ENCODE results near the gene RAP1A.

DNA sequence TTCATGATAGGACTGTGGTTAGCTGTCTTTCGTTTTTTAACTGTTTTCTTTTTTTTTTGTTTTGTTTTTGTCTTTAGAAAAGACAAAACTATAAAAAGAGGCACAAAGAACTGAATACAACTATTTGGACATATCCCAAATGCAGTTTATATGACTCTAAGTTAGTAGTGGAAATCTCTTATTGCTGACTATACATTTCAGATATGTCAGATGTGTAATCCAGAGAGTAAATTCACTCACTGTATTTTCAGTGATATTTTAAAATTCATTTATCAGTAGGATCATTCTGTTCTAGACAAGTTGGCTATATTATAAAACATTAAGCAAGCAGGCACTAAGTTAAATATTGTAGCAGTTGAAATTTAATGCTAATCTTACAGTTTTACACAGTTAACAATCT lies 5.7 kb downstream of the RAP1A start:
- TF ChIP-seq, protein P1, sequence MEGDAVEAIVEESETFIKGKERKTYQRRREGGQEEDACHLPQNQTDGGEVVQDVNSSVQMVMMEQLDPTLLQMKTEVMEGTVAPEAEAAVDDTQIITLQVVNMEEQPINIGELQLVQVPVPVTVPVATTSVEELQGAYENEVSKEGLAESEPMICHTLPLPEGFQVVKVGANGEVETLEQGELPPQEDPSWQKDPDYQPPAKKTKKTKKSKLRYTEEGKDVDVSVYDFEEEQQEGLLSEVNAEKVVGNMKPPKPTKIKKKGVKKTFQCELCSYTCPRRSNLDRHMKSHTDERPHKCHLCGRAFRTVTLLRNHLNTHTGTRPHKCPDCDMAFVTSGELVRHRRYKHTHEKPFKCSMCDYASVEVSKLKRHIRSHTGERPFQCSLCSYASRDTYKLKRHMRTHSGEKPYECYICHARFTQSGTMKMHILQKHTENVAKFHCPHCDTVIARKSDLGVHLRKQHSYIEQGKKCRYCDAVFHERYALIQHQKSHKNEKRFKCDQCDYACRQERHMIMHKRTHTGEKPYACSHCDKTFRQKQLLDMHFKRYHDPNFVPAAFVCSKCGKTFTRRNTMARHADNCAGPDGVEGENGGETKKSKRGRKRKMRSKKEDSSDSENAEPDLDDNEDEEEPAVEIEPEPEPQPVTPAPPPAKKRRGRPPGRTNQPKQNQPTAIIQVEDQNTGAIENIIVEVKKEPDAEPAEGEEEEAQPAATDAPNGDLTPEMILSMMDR (conservative IDR thresholded peaks at IDR 0.05; ENCODE audit: low read depth, low read length) = no peak
- no peak for TF ChIP-seq EZH2 (IDR thresholded peaks at IDR 0.05; ENCODE audit: low read length, unreplicated experiment)

All from PC-3 (cell line).